Upper lobe of right lung (tissue), 1 donor: ENCODE measurements around the gene SERPINB1. TPM values are rescaled to one million over a fixed set of nuclear protein-coding genes. Genes with fewer than 3 reads are reported as not detected.

Experiments
- ATAC-seq: fragments of 200-7000 bp; cut with Tn5 transposase; one replicate; pipeline ENCODE4 v1.9.1; 2020; ENCODE audit warnings: mild to moderate bottlenecking, moderate library complexity
- DNase-seq: peaks from one replicate; pipeline ENCODE4 v3.0.0-alpha.2; 2020
- H3K27ac ChIP-seq: fragments of 200-600 bp; one replicate; pipeline ENCODE4 v1.8.0; 2022
- H3K27me3 ChIP-seq: fragments of 200-600 bp; one replicate; pipeline ENCODE4 v1.8.0; 2022; ENCODE audit warnings: mild to moderate bottlenecking
- H3K36me3 ChIP-seq: fragments of 200-600 bp; one replicate; pipeline ENCODE4 v1.8.0; 2022
- H3K4me1 ChIP-seq: fragments of 200-600 bp; one replicate; pipeline ENCODE4 v1.8.0; 2022
- H3K4me3 ChIP-seq: fragments of 200-600 bp; one replicate; pipeline ENCODE4 v1.8.0; 2022; ENCODE audit warnings: mild to moderate bottlenecking
- H3K9me3 ChIP-seq: fragments of 200-600 bp; one replicate; pipeline ENCODE4 v1.8.0; 2022
- intact Hi-C: fragments of 100-400 bp; cut with DNase I; formaldehyde crosslinking; loops from one replicate; pipeline ENCODE4 v1.11.0; 2022
- total RNA-seq: library from RNA; stranded (reverse); fragmentation: NEBNext Ultra II Directional; extraction: Animal tissue kit (Norgen Biotek cat#: 25700); gene quantifications from one replicate; pipeline ENCODE4 v1.2.1, GENCODE V29; 2021
- TF ChIP-seq, protein P1 (sequence below): fragments of 200-600 bp; IDR thresholded peaks from one replicate; pipeline ENCODE4 v1.8.0; 2022; ENCODE audit warnings: antibody characterized with exemption
- donor health status: DM: no; HTN: yes; CAD: no; lungs with severe emphysema.

The SERPINB1 gene
- total RNA-seq, 1 donor from 2014 or later = 101 TPM

DNA sequence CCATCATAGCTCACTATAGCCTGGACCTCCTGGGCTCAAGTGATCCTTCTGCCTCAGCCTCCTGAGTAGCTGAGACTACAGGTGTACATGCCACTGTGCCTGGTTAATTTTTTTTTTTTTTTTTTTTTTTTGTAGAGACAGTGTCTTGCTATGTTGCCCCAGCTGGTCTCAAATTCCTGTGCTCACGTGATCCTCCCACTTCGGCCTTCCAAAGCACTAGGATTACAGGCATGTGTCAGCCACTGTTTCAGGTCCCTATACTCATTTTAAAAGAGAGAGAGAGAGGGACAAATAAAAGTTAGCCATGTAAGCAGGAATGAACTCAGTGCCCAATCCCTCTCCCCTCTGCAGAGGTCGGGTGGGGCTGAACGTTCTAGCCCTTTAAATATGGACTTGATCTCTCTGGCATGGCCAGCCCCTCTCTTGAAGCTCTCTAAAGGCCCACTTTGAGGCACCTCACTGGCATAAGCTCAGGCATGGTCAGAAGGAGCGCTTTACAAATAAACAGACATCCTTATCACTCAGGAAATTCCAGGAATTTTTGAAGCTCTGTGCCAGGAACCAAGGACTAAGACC is 9.0 kb upstream of the SERPINB1 start:
- Histone ChIP-seq H3K9me3 (no peaks in the 10 kb centered on the region), H3K4me1 (peaks cover 41% of the 10 kb centered on the region), H3K27ac (peak overlapping the region; percentile 49)

DNA sequence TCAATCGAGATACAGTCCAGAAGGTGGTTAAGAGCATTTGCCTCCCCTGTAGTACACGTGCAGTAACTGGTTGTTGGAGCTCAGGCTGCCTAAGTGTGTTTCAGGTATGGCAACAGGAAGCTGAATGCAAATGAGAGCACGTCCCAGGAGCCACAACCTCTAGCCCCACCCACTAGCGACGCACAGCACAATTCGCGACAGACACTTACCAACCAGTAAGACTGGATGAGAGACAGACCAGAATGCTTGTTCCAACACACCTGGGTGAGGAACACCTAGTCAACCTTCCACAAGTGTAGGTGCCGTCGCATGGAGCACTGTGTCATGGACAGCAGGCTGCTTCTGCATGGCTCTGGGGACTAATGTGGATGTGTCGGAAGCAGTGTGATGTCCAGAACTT is 7.2 kb upstream of the SERPINB1 start:
- no peak for DNase-seq
- H3K4me1 ChIP-seq = peaks cover 24% of the 10 kb centered on the region
- H3K9me3 ChIP-seq = no peaks in the 10 kb centered on the region
- no peak overlapping the region for H3K27ac ChIP-seq
- H3K4me3 ChIP-seq = no peak overlapping the region
- H3K36me3 ChIP-seq = no peaks in the 10 kb centered on the region
- TF ChIP-seq, protein P1, sequence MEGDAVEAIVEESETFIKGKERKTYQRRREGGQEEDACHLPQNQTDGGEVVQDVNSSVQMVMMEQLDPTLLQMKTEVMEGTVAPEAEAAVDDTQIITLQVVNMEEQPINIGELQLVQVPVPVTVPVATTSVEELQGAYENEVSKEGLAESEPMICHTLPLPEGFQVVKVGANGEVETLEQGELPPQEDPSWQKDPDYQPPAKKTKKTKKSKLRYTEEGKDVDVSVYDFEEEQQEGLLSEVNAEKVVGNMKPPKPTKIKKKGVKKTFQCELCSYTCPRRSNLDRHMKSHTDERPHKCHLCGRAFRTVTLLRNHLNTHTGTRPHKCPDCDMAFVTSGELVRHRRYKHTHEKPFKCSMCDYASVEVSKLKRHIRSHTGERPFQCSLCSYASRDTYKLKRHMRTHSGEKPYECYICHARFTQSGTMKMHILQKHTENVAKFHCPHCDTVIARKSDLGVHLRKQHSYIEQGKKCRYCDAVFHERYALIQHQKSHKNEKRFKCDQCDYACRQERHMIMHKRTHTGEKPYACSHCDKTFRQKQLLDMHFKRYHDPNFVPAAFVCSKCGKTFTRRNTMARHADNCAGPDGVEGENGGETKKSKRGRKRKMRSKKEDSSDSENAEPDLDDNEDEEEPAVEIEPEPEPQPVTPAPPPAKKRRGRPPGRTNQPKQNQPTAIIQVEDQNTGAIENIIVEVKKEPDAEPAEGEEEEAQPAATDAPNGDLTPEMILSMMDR = no peak
- intact Hi-C loops = loop anchor here (10.0 kb wide), 1 partner anchor 86 kb away; no protein-coding TSS in a partner anchor
- H3K27me3 ChIP-seq = no peaks in the 10 kb centered on the region
- peak; percentile 59 for ATAC-seq

More for the DNA sequence above, 9.0 kb upstream of the SERPINB1 start:
- DNase-seq (no peak), ATAC-seq (peak; percentile 57)
- Histone ChIP-seq H3K4me3 (no peak overlapping the region), H3K27me3 (no peaks in the 10 kb centered on the region), H3K36me3 (no peaks in the 10 kb centered on the region)
- intact Hi-C loops = no loop called here
- TF ChIP-seq, protein P1 = no peak

DNA sequence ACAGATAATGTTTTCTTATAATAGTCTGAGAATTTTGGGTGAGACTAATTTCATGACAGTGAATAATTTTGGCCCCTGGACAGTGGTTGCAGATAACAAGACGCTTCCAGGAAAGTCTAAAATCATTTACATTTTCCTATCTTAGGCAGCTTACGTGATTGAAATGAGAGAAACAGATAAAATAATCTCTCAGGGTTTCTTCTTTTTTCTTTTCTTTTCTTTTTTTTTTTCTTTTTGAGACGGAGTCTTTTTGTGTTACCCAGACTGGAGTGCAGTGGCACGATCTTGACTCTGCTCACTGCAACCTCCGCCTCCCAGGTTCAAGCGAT is 4.2 kb upstream of the SERPINB1 start:
- Histone ChIP-seq H3K36me3 (no peaks in the 10 kb centered on the region), H3K9me3 (no peaks in the 10 kb centered on the region), H3K27ac (peak overlapping the region; percentile 45), H3K4me1 (peaks cover 28% of the 10 kb centered on the region), H3K27me3 (no peaks in the 10 kb centered on the region), H3K4me3 (no peak overlapping the region)
- TF ChIP-seq, protein P1 = no peak
- ATAC-seq (no peak), DNase-seq (no peak)
- intact Hi-C loops = loop anchor here (10.0 kb wide), 1 partner anchor 89 kb away; no protein-coding TSS in a partner anchor

DNA sequence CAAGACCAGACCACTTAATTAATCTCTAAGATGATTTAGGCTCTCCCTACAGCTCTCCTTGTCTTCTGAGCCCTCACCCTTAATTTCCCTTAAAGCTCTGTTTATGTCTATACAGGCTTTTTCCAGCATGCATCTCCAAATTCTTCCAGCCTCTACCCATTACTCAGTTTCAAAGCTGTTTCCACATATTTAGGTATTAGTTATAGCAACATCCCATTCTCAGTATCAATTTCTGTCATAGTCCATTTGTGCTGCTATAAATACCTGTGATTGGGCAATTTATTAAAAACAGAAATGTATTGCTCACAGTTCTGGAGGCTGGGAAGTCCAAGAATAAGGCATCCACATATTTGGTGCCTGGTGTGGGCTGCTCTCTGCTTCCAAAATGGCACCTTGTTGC is 2.3 kb upstream of the SERPINB1 start:
- TF ChIP-seq, protein P1 = no peak
- H3K4me1 ChIP-seq = peaks cover 34% of the 10 kb centered on the region
- ATAC-seq (no peak), DNase-seq (no peak)
- H3K36me3 ChIP-seq = peaks cover 4% of the 10 kb centered on the region
- intact Hi-C loops = loop anchor here (10.0 kb wide), 1 partner anchor 91 kb away; no protein-coding TSS in a partner anchor
- H3K9me3 ChIP-seq = no peaks in the 10 kb centered on the region
- H3K27ac ChIP-seq = peak overlapping the region; percentile 95
- no peaks in the 10 kb centered on the region for H3K27me3 ChIP-seq
- no peak overlapping the region for H3K4me3 ChIP-seq

DNA sequence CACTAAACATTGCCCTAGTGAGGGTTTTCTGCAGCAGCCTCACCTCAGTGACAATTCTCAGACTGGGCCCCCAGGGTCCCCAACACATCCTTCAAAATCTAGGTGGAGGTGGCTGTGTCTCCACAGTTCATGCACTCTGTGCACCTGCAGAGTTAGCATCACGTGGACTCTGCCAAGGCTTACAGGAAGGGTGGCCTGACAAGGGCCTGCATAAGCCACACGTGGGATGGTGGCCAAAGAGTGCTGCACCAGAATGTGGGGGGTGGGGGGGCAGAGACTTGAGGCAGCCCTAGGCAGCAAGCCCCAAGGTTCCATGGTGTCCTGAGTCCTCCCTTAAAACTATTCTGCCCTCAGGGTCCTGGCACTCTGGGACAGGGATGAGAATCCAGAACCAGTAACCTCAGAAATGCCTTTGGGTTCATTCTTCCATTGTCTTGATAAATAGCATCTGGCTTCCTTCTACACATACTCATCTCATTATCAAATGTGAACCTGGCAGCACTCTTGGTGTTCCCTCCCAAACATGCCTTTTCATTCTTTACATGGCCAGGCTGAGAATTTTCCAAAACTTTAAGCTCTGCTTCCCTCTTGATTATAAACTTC is 1.6 kb upstream of the SERPINB1 start:
- peaks cover 42% of the 10 kb centered on the region for H3K4me1 ChIP-seq
- TF ChIP-seq, protein P1 = no peak
- H3K27ac ChIP-seq = peak overlapping the region; percentile 95
- H3K9me3 ChIP-seq = no peaks in the 10 kb centered on the region
- intact Hi-C loops = loop anchor here (10.0 kb wide), 1 partner anchor 92 kb away; no protein-coding TSS in a partner anchor
- ATAC-seq (no peak), DNase-seq (no peak)
- peaks cover 12% of the 10 kb centered on the region for H3K36me3 ChIP-seq
- H3K27me3 ChIP-seq = no peaks in the 10 kb centered on the region
- no peak overlapping the region for H3K4me3 ChIP-seq
